ENCODE results near the gene RTP3.

The RTP3 gene

DNA sequence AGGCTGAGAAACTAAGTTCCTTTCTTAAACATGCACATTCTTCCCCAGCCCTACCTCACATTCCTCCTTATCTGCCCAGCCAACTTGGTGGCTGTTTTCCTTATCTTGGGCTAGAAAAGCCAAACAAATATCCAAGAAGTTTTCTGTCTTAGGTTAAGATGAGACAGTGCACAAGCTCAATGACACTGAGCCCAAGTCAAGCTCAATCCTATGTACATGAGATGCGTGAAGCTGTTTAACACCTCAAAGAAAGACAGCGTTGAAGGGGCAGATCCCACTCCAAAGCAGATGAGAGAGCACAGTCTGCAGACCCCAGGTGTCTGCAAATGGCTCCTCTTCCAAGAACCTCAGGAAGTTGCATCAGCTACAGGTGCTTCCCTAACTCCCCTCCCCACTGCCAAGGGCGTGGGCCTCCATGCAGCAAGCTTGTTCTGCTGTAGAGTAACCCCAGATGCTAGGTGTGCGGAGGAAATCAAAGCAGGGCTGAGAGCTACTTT, 51.7 kb downstream of the RTP3 start:
- no peak for DNase-seq

DNA sequence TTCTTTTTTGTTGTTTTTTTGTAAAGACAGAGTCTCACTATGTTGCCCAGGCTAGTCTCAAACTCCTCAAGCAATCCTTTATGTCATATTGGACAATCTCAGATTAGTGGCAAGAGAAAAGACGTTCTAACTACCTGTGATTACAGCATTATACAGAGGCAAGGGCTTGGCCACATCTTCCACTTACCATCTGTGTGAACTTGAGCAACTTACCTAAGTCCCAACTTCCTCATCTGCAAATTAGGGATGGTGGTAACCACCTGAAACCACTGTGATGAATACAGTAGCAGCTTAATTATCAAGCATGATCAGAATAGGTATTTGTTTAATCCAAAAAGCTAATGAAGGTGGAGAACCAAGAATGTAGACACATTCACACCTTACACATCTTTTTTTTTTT, 52.2 kb downstream of the RTP3 start:
- no peak for DNase-seq
